ENCODE measurements around the gene CLVS2. TPM values are rescaled to one million over a fixed set of nuclear protein-coding genes. Genes with fewer than 3 reads are reported as not detected.

The CLVS2 gene, protein sequence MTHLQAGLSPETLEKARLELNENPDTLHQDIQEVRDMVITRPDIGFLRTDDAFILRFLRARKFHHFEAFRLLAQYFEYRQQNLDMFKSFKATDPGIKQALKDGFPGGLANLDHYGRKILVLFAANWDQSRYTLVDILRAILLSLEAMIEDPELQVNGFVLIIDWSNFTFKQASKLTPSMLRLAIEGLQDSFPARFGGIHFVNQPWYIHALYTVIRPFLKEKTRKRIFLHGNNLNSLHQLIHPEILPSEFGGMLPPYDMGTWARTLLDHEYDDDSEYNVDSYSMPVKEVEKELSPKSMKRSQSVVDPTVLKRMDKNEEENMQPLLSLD
- total RNA-seq, result 0.12 TPM in 1 of 2 replicates, not detected in the other

DNA sequence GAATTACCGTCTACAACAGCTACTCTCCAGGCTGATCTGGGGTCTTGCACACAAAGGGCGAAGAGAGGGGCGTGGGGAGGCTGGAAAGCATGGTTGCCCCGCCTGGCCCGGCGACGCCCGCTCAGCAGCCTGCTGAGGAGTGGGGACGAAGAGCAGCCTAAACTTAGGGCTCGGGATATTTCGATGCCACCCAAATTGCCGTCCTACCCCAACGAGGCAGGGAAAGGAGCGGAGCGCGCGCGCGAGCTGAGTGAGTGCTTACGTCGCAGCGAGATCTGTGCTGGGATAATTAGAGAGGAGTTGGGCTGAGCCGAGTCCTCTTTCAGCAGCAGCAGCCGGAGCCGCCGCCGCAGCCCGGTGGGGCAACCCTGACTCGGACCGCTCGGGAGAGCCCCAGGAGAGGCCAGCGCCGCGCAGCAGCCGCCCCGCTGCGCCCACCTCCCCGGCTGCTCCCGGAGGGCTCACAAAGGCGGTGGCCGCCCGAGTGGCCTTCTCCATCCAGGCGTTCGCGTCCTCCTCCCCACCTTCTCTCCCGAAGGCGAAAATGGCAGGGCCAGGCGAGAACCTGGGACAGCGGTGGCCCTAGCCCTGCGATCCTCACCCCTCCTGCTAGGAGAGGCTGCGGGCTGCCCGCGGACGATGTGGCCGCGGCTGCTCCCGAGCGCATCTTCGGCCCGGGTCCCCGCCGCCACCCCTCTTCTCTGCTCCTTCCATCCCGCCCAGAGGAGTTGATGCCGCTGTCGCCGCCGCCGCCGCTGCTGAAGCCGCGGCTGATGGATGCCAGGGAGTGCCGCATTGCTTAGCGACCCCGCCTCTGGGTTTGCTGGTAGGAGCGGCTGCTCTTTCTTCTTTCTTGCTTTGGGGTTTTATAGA, at the start of gene CLVS2:
Gene CLVS2, plus strand, starts transcription at position 315 of the 873 bp plus-strand sequence. CDS start 1,543 bp downstream, outside the sequence.

Other genes starting within 250 kb of the CLVS2 start
- gene FABP7, start 216.5 kb upstream of the CLVS2 start, total RNA-seq, result not detected in 2 replicates
- gene SMPDL3A, start 207.0 kb upstream of the CLVS2 start, total RNA-seq, result 11.7 and 38.1 TPM in 2 replicates

Measured in uterine smooth muscle cell (primary cell).